ENCODE data around the gene PLPP7.
"Not testable (repeated sequence)": the region's sequence is repeated elsewhere in the genome, so short reads cannot be mapped to it uniquely, and the experiment has no call there.

Gene PLPP7

DNA sequence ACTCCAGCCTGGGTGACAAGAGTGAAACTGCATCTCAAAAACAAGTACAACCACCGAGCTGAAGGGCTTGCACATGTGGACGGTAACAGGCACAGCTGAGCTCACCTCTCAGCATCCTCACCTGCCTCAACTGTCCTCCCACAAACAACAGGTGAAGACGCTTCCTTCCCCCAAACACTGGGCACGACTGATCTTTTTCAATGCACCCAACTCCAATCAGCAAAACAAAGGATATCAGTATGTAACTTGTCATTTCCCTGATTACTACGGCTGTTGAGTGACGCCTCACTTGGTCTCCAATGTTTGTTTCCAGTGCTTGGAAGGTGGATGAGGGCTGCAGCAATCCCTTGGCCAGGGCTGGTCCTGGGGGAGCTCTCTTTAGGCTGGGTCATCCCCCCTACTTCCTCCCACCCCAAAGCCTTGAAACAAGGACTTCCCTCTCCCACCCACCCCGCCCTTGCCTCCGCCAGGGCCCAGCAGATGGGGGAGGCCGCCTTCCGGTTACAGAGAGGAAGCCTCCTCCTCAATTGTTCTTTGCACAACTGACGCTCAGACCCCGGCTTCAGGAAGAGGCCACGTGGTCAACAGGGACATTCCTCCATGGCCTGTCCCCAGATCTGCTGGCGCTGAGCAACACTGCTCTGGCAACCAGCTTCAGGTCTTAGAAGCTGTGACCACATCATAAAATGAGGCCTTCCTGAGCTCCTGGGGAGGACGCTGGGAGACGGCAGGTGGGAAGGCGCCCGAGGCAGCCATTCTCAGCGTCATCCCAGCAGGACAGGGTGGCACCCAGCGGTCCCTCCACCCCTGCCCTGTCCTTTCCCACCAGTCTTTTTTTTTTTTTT is 19.1 kb upstream of the PLPP7 start:
- no peak for DNase-seq

DNA sequence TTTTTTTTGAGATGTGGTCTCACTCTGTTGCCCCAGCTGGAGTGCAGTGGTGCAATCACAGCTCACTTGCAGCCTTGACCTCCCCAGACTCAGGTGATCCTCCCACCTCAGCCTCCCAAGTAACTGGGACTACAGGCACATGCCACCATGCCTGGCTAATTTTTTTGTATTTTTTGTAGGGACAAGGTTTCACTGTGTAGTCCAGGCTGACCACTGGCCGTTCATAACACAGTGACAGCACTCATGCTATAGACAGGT is 18.6 kb upstream of the PLPP7 start:
- DNase-seq, result not testable (repeated sequence)

DNA sequence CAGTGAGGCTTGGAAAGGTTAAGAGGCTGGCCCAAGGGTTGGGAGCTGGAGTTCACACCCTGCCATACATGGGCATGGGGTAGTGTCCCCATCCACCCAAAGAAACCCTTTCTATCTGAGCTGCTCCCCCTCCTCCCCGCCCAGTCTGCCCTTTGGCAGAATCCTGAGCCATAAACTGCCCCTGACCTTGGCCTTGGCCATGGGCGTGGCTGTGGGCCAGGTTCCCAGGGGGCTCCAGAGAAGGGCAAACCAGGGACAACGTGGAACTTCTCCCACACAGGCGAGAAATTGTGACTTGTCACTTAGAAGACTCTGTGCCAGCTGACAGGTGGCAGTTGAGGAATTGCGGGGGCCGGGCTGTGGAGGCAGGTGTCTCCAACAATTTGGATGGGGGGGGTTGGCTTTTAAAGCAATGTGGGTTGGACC is 18.0 kb upstream of the PLPP7 start:
- no peak for DNase-seq

DNA sequence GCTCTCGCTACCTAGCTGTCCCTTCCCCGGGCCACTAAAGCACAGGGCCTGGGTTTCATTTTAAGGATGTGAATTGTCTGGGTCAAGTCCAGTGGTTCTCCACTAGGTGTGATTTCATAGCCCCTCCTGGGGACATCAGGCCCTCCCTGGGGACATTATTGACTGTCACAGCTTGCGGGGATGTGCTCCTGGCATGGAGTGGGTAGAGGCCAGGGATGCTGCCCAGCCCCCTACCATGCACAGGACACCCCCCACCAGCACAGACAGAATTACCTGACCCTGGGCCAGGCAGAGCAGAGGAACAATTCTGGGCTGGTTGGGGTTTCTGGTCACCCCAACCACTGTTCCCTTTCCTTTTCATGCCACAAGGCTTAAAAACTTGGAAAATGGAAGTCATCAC is 17.3 kb upstream of the PLPP7 start:
- DNase-seq, result no peak

DNA sequence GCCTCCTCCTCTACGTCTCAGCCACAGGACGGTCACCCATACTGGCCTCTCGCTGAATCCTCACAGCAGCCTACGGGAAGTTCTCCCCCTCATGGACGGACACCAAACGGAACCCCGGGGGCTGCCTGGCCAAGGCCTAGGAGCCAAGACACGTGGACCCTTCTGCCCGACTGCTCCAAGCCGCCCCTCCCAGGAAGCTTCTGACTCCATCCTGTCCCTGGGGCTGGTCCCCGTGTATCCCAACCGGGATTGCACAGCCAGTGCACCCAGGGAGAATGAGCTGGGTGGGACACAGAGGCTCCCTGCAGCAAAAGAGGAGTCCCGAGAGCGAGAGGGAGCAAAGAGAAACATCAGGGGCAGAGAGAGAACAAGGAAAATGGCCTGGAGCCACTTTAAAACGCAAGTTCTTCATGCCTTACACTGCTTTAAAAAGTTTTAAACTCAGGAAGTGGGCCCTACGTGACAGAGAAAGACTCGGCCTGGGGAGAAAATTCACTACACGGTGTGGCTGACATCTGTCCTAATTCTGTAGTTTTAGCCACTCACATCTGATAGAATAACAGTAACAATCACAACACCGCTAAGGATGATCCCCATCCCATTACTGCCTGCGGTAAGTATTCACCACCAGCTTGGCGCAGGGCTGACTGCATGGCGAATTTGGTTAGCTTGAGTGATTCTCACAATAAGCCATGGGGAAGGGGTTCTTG is 16.2 kb upstream of the PLPP7 start:
- no peak for DNase-seq

DNA sequence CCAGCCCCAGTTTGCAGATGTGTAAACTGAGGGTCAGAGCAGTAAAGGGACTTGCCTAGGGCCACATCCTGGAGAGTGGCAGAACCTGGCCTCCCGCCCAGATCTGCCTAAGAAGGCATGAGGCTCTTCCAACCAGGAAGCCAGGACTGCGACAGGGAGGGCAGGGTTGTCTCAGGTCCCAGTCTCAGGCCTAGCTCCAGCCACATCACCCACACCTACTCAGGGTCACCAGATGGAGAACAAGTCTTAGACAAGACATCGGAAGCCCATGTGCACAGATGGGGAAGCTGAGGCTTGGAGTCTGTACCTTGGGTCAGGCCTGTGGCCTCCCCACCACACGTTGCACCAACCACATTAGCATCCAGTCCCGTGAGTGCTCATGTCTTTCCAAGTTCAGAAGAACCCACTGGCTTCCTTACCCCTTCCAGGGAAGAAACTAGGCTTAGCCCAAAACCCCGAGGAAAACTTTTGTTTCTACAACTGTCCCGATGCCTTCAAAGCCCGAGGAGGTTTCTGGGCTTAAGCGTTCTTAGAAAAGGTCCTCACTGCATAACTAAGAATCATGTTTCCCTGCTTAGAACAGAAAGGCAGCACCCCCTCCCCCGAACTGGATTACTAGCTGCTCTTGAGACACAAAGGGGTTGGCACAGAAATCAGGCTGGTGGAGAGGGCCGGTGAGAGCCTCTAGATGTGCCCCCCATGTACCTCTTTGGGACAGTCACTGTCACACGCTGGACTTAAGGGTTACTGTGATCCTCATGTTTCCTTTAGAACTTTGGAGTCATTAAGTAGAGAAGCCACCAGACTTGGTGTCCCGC is 15.5 kb upstream of the PLPP7 start:
- no peak for DNase-seq

DNA sequence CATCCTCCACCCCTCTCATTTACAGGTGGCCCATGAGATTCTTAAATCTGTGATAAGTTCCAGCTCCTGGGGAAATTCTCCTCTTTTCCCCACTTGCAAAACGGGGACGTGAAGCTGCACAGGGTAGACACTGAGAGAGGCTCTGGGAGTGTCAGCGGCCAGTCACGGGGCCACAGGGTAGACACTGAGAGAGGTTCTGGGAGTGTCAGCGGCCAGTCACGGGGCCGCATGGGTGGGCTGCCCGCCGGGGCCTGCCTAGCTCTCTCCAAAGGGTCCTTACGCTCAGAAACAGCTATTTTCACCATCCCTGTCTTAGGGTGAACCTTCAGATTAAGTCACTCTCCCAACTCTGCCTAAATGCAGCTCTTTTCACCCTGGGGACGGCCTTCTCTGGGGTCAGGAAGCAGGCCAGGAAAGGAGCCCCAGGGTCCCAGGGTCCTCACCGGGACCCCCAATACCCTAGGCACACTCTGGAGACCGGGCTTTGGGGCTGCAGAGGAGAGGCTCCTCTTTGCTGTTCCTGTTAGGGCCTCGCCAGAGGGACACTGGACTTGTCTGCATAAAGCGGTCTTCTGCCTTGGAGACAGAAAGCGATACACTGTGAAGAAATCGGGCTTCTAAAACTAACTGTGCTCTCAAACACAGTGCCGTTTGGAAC is 14.7 kb upstream of the PLPP7 start:
- DNase-seq, result no peak

DNA sequence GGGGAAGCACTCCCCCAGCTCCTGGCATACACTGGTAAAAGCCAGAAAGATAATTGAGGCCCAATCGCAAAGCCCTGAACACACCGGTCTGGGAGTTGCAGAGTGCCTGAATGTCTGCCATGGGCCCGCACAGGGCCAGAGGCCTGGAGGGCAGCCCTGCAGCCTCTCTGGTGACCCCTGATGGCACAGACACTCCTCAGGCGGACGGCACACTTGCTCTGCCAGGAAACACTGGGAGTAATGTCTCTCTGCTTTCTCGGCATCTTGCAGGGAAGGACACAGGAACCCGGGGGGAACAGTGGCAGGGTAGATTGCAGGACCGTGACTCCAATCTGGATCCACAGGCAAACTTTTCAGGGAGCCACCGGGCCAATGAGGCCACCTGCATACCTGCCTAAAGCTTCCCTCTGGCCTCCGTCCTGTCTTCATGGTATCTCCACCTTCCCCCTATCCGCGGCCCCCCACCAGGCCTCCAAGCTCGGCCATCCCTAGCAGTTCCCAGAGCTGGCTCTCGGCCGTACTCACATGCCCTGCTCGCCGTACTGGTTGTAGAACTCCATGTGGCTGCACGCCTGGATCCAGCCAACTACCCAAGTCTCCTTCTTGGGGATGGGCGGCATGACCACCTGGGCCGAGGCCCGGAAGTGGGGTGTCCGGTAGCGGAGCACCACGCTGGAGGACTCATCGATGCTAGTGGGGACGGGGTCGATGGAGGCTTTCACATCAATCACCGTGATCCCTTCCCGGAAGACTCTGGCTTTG is 14.0 kb upstream of the PLPP7 start:
- DNase-seq, result no peak

DNA sequence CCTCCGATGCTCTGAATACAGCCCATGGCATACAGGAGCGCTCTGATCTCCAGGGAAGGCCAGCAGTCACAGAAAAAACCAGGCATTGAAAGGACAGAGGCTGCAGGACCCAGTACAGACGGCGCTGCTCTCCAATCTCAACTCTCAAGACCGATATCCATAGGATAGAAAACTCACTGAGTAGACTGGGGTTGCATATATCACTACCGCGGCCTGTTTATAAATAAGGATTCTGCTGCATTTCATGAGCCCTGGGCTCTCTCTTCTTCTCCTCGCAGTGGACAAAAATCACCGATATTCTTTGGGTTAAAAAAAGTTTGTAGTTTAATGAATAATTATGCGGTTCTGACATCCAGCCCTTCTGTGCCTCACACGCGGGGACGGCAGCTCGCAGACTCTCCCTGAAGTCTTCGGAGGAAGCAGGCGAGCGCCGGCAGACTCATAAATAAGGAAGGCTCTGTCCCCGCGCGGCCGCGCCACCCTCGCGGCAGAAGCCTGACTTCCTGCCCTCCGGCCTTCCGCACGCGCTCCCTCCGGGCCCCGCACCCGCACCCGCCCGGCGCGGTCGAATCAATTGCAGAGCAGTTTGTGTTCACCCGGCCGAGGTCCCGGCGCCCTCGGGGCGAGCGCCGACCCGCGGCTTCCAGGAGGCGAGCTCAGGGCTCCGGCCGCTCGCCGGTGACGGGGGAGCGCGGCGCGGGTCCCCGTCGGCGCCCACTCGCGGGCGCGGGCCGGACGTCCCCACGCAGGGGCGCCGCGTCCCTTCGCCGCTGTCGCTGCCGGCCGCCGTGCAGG is 13.2 kb upstream of the PLPP7 start, which contains the start of gene FAM78A:
FAM78A (minus strand) TSS at position 417 of the 795 bp plus-strand sequence; CDS start at position 86, 331 bp downstream.
- DNase-seq, result no peak

DNA sequence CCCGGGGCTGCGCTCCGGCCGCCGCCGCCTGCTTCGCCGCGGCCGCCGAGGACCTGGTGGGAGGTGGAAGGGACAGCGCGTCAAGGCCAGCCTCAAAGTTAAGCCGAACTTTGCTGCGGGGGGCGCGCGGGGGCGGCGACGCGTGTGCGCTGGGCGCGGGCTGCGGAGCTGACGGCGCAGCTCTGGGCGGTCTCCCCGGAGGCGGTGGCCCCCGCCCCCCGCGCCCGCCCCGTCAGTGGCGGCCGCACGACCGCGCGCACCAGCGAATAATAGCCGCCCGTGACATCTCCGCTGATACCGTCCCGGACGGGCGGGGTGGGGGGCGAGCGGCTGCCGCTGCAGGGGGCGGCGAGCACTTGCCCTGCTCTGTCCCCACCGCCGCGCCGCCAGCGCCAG is 12.6 kb upstream of the PLPP7 start:
- no peak for DNase-seq

DNA sequence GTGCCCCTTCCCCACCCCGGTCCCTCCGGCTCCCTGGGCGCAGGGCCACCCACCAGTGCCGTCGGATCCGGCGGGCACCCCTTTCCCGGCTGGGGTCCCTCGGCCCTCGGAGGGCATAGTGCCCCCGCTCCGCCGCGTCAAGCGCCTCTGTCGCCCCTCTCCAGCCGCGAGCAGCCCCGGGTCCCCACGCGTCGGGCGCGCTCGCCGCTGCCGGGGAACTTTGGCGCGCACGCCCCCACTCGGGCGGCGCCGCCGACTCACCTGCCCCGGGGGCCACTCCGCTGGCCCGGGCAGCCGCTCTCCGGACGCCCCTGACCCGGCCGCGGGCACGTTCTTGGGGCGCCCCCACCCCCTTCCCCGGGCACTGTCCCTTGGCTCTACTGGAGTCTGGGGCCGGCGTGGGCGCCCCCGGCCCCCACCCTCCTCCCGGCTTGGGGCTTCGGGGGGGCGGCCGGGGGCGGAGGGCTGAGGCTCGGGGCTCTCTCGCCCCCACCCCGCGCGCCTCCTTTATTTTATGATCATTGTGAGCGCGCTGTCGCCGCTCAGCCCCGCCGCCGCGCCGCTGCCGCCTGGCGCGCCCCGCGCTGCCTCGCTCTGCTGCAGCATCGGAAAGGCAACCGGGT is 12.1 kb upstream of the PLPP7 start:
- DNase-seq, result no peak

DNA sequence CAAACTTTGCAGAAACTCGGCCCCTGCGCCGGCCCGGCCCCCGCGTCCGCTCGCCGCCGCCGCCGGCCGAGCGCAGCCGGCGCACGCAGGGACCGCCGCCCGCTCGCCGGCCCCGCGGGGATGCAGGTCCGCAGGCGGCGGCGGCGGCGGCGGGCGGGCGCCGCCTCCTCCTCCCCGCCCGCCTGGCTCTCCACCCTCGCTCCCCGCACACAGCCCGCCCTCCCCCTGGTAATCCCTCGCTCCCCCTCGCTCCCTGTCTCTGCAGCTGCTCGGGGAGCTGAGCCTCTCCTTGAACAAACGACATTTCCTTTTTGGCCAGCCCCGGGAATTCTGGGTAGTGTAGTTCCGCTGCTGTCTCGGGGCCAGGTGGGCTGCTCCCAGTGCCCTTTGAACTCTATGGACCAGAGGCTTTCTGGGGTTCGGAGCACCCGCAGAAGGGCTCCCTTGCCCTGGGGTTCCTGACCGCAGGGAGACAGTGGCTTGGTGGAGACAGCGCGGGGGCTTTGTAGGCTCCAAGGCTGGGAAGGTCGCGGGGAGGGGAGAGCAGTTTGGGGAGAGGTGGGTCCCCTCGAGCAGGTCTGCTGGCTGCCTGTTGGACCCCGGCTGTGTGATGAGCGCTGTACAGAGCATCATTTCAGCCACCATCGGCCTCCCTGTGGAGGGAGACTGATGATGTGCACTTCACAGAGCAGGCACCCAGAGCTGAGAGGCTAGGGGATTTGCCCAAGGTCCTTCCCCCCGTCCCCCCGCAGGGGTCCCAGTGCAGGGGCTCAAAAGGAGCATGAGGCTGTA is 11.4 kb upstream of the PLPP7 start:
- peak; percentile 60 for DNase-seq

DNA sequence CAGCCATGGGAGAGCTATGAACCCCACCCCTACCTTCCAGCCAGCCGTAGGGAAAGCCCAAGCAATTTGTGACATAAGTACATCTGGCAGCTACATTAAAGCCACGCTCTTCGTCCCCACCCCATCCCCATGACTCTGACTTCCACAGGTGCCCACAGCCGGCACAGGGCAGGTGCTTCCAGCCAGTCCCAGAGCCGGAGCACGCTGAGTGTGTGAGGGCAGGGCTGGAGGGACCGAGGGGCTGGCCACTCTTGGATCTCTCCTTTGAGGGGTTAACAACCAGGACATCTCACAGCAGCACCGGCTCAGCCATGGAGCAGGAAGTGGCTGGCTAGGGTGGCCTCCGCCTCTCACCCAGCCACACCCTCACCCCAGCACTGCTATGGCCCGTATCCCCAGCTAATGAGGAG is 10.8 kb upstream of the PLPP7 start:
- no peak for DNase-seq

DNA sequence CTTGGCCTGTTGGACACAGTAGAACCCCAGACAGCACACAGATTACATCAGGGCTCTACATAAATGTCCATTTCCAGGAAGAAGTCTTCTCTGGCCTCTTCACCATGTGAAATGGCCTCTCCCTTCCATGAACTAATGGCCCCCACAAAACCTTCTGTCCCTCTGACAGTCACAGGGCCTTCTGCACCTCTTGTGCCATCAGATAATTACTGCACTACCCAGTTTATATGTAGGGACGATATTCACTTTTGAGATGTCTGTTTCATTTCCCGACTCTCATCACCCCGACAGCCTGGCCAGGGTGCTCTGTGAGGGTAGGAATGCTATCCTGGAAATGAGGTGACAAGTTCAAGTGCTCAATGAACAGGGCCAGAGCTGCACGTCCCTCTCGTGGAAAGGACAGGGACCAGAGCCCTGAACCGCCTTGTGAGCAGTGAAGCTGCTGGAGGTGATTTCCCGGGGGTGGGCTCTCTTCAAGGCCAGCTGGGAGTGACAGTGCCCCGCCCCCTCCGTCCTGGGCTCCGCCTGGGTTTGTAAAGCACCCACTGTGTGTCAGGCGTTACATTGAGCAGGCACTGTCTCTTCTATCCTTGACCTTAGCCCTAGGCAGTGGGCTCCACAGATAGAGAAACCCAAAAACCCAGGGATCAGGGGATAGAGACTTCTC is 10.2 kb upstream of the PLPP7 start:
- DNase-seq, result no peak

DNA sequence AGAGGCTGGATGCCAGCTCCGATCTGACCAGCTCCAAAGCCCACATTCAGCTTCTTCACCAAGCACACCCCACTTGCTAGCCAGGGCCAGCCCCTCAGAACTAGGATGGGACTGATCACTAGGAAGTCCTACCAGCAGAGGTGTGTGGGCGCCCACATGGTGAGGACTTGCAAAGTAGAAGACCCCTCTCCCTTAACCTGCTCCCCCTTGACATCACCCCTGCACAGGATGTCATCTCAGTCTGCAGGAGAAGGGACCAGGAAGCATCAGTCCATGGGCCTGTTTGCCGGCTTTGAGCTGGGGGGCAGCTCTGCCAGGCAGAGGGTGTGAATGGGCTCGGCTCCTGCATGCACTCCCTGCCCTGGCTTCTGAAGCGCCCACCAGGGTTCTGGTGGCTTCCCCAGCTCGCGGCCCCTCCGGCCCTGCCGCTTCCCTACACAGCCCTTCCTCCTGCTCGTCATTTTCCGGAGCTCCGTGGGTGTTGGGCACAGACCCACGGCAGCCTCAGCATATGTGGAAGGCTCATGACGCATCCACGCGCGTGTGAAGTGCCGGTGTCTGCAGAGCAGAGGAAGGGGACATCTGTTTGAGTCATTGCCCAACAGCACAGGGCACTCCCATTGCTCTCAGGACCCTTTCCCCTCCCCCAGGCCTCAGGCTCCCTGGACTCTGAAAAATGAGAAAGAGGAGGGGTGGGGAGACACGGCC is 9.5 kb upstream of the PLPP7 start:
- no peak for DNase-seq

DNA sequence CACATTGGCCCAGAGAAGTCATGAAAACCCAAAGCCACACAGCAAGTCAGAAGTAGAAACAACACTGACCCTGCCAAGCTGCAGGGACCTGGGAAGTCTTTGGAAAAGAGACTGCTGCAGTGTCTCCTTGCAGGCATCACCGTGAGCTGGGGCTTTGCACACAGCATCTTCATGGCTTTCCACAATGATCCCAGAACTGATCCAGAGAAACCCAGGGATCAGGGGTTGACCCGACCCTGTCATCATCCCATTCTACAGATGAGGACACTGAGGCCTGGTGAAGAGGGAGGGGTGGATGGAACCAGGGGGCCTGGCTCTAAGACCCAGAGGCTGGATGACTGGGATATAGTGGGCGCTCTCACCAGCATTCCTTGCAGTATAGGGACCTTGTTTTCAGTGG is 8.9 kb upstream of the PLPP7 start:
- DNase-seq, result no peak

DNA sequence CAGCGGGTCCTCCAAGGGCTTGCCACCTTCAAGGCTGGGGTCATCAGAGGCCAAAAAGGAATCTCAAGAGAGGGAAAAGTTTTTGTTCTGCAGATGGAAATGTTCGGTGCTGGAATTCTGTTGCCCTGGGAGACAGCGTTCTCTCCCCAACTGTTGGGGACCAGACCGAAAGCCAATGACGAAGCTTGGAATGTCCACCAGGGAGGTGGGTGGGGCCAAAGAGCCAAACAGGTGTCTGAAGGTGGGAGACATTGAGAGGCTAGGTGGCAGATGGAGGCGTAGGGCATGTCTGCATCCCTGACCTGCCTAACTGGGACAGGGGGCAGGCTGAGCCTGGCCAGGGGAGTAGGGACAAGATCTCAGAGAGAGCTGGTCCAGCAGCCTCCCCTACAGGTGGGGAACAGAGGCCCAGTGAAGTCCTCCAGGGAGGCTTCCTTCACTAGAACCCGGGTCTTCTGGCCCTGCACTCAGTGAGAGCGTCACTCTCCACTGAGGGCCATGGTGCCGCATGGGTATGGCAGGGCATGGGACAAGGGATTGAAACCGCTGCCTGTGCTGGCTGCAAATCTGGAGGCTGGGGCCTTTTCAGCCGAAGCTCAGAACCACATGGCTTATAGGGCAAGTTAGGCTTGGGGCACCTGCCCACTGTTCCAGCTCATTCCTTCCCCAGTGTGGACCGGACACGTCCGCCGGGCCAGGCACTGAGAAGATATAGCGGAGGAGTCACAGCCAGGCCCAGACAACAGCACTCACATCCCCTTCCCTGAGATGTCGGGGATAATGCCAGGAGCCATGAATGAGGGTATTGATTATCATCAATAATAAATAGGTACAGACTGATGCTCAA is 8.2 kb upstream of the PLPP7 start:
- no peak for DNase-seq

DNA sequence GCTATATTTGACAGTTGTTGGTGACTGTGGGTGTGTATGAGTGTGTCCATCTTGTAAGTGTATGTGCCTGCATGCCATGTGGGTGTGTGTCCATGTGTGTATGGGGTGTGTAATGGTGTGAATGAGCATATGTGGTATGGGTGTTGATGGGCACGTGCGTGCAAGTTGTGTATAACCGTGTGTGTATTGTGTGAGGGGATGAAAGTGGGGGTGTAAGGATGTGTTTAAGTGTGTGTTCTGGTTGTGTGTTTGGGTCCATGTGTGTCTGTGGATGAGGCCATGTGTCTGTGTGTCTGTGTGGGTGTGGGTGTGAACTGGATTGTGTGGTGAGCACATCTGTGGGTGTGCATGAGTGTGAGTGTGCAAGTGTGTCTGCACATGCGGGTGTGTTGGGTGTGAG is 7.3 kb upstream of the PLPP7 start:
- no peak for DNase-seq

All from NCI-H1694 treated with DMSO at 0.1 percent for 48 hours (cell line).